Trophoblast cell (in vitro differentiated cells and primary cell): ENCODE measurements around the gene ANKRD42.

Experiments
- DNase-seq, 2 donors: peaks; one replicate each; pipeline ENCODE4 v3.0.0-alpha.2; 2016
- H2AFZ ChIP-seq: 2 replicates; pipeline ENCODE4 v1.6.1; 2013; ENCODE audit warnings: low read length, moderate library complexity, mild to moderate bottlenecking; ENCODE audit not compliant: insufficient read depth, poor library complexity
- H2AK5ac ChIP-seq: 2 replicates; pipeline ENCODE4 v1.6.1; 2013; ENCODE audit warnings: mild to moderate bottlenecking, low read length
- H2BK120ac ChIP-seq: 2 replicates; pipeline ENCODE4 v1.6.1; 2013; ENCODE audit warnings: low read length, mild to moderate bottlenecking, moderate library complexity; ENCODE audit not compliant: insufficient read depth, poor library complexity
- H2BK12ac ChIP-seq: 2 replicates; pipeline ENCODE4 v1.6.1; 2013; ENCODE audit warnings: mild to moderate bottlenecking, low read length, moderate library complexity
- H2BK5ac ChIP-seq: 2 replicates; pipeline ENCODE4 v1.6.1; 2013; ENCODE audit warnings: low read length, low read depth, moderate library complexity, mild to moderate bottlenecking; ENCODE audit not compliant: poor library complexity
- H3K14ac ChIP-seq: 2 replicates; pipeline ENCODE4 v1.6.1; 2013; ENCODE audit warnings: mild to moderate bottlenecking, low read length
- H3K18ac ChIP-seq: 2 replicates; pipeline ENCODE4 v1.6.1; 2013; ENCODE audit warnings: mild to moderate bottlenecking, low read length
- H3K23ac ChIP-seq: 2 replicates; pipeline ENCODE4 v1.6.1; 2013; ENCODE audit warnings: low read length
- H3K27ac ChIP-seq: 2 replicates; pipeline ENCODE4 v1.5.1; 2013; ENCODE audit warnings: low read depth, mild to moderate bottlenecking, inconsistent platforms, low read length, moderate library complexity
- H3K27me3 ChIP-seq: 2 replicates; pipeline ENCODE4 v1.6.1; 2013; ENCODE audit warnings: inconsistent platforms, mild to moderate bottlenecking, low read length, moderate library complexity; ENCODE audit not compliant: insufficient read depth
- H3K36me3 ChIP-seq, 2 experiments: 1 replicate in 1 of 2; 2 replicates in 1 of 2; pipeline ENCODE4 v1.6.1; 2013; ENCODE audit warnings: low read length in 2 of 2, mild to moderate bottlenecking in 2 of 2, moderate library complexity in 1 of 2; ENCODE audit not compliant: insufficient read depth in 2 of 2, control insufficient read depth in 1 of 2
- H3K4ac ChIP-seq: 2 replicates; pipeline ENCODE4 v1.6.1; 2013; ENCODE audit warnings: low read depth, mild to moderate bottlenecking, low read length, moderate library complexity
- H3K4me1 ChIP-seq, 2 experiments: 1 replicate in 1 of 2; 2 replicates in 1 of 2; pipeline ENCODE4 v1.6.1; 2013; ENCODE audit warnings: low read length in 2 of 2, mild to moderate bottlenecking in 2 of 2, moderate library complexity in 1 of 2; ENCODE audit not compliant: insufficient read depth in 2 of 2, control insufficient read depth in 1 of 2
- H3K4me2 ChIP-seq: 2 replicates; pipeline ENCODE4 v1.6.1; 2013; ENCODE audit warnings: inconsistent platforms, mild to moderate bottlenecking, low read length, moderate library complexity
- H3K4me3 ChIP-seq: 2 replicates; pipeline ENCODE4 v1.5.1; 2013; ENCODE audit warnings: mild to moderate bottlenecking, low read depth, low read length, inconsistent platforms
- H3K79me1 ChIP-seq: one replicate; pipeline ENCODE4 v1.6.1; 2013; ENCODE audit warnings: low read length
- H3K79me2 ChIP-seq: 2 replicates; pipeline ENCODE4 v1.6.1; 2013; ENCODE audit warnings: low read length, mild to moderate bottlenecking; ENCODE audit not compliant: control insufficient read depth, insufficient read depth, poor library complexity
- H3K9ac ChIP-seq: 2 replicates; pipeline ENCODE4 v1.6.1; 2013; ENCODE audit warnings: mild to moderate bottlenecking, low read length
- H3K9me3 ChIP-seq: 2 replicates; pipeline ENCODE4 v1.6.1; 2013; ENCODE audit warnings: low read depth, mild to moderate bottlenecking, control low read depth, inconsistent platforms, low read length; ENCODE audit not compliant: insufficient read depth
- H4K12ac ChIP-seq: 2 replicates; pipeline ENCODE4 v1.6.1; 2013; ENCODE audit warnings: low read depth, mild to moderate bottlenecking, low read length, moderate library complexity
- H4K8ac ChIP-seq: 2 replicates; pipeline ENCODE4 v1.6.1; 2013; ENCODE audit warnings: low read depth, mild to moderate bottlenecking, low read length, moderate library complexity
- H4K91ac ChIP-seq: one replicate; pipeline ENCODE4 v1.6.1; 2013; ENCODE audit warnings: low read depth, mild to moderate bottlenecking, low read length, moderate library complexity
- WGBS: extraction: QIAGEN DNeasy Blood & Tissue Kit; methylation state at CpG from one replicate; pipeline ENCODE4 v1.1.7; 2013; ENCODE audit warnings: missing lambda C conversion rate; ENCODE audit not compliant: insufficient read length, insufficient coverage; ENCODE audit errors: extremely low coverage; 5-methylcytosine and 5-hydroxymethylcytosine counted together

Gene ANKRD42

GRCh38 chr11:83280256-83280655, 86.7 kb downstream of the ANKRD42 start:
- Histone ChIP-seq H3K4me1 (peaks cover 0 to 2% of the 10 kb centered on the region in 2 experiments), H3K27ac (no peak overlapping the region), H3K27me3 (no peaks in the 10 kb centered on the region), H4K91ac (no peak overlapping the region), H3K79me2 (peaks cover under 1% of the 10 kb centered on the region), H3K9me3 (no peaks in the 10 kb centered on the region), H3K79me1 (peaks cover under 1% of the 10 kb centered on the region), H2AK5ac (no peak overlapping the region), H4K12ac (no peak overlapping the region), H2BK12ac (no peak overlapping the region), H3K23ac (no peak overlapping the region), H3K4ac (no peak overlapping the region), H3K4me2 (no peak overlapping the region), H2BK120ac (no peak overlapping the region), H3K18ac (no peak overlapping the region), H3K4me3 (no peak overlapping the region), H3K14ac (no peak overlapping the region), H2AFZ (no peak overlapping the region), H4K8ac (no peak overlapping the region), H3K9ac (no peak overlapping the region), H2BK5ac (no peak overlapping the region), H3K36me3 (peaks cover 3 to 4% of the 10 kb centered on the region in 2 experiments)
- no CpG with 5 or more reads among the region's 1 CpG for WGBS
- no peak for DNase-seq

- Histone ChIP-seq H3K4ac (no peak overlapping the region), H3K27me3 (no peaks in the 10 kb centered on the region), H3K18ac (no peak overlapping the region), H4K12ac (no peak overlapping the region), H3K4me1 (peaks cover 0 to 2% of the 10 kb centered on the region in 2 experiments), H3K79me2 (peaks cover 7% of the 10 kb centered on the region), H2AK5ac (no peak overlapping the region), H3K79me1 (peaks cover 9% of the 10 kb centered on the region), H4K8ac (no peak overlapping the region), H2AFZ (no peak overlapping the region), H3K36me3 (no peaks in the 10 kb centered on the region), H3K14ac (no peak overlapping the region), H3K9me3 (no peaks in the 10 kb centered on the region), H3K4me2 (no peak overlapping the region), H3K27ac (no peak overlapping the region), H4K91ac (no peak overlapping the region), H2BK120ac (no peak overlapping the region), H2BK5ac (no peak overlapping the region), H3K9ac (no peak overlapping the region), H2BK12ac (no peak overlapping the region), H3K23ac (no peak overlapping the region), H3K4me3 (no peak overlapping the region)
- DNase-seq: no peak
- WGBS: no CpG with 5 or more reads among the region's 4 CpGs
Observed at GRCh38 chr11:83282084-83282716, 88.7 kb downstream of the ANKRD42 start.

DNA sequence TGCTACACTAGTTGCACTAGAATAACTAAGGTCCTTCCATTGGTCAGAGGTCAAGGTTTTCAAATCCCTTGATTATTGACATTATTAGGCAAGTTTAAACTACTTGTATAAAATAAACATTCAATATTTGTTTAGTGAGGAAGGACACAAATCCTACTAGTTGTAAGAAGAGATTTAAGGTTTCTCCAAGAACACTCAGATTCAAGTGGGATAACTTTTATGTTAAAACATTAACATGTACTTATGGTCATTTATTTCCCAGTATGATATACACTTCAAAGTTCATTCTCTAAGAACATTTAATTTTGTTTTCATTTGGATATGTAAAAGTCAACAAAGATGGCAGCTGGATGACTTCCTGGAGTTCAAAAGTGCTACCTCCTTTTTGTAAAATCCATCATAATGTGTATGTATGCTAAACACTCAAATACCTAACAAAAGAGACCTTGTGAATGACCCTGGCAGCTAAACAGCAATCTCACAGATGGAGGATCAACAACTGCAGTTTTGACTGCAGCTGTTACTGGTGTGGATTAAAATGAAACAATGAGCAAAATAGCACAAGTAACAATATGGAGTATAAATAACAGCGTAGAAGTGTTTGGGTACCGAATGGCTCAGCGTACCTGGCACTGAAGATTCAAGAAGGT, 91.1 kb downstream of the ANKRD42 start:
- H3K27me3 ChIP-seq: no peaks in the 10 kb centered on the region
- no CpG with 5 or more reads among the region's 3 CpGs for WGBS
- H4K12ac ChIP-seq: no peak overlapping the region
- DNase-seq: no peak
- H2BK12ac ChIP-seq: no peak overlapping the region
- H3K4me3 ChIP-seq: no peak overlapping the region
- peaks cover 9% of the 10 kb centered on the region for H3K79me1 ChIP-seq
- no peak overlapping the region for H3K14ac ChIP-seq
- peak overlapping the region; percentile 0 for H3K9ac ChIP-seq
- no peak overlapping the region for H3K18ac ChIP-seq
- no peak overlapping the region for H4K91ac ChIP-seq
- H2BK120ac ChIP-seq: no peak overlapping the region
- H3K4me1 ChIP-seq: peaks cover 0 to 2% of the 10 kb centered on the region in 2 experiments
- peaks cover 7% of the 10 kb centered on the region for H3K79me2 ChIP-seq
- no peak overlapping the region for H4K8ac ChIP-seq
- H3K36me3 ChIP-seq: no peaks in the 10 kb centered on the region
- no peak overlapping the region for H3K4ac ChIP-seq
- no peaks in the 10 kb centered on the region for H3K9me3 ChIP-seq
- H2BK5ac ChIP-seq: no peak overlapping the region
- no peak overlapping the region for H2AFZ ChIP-seq
- H3K23ac ChIP-seq: no peak overlapping the region
- H3K4me2 ChIP-seq: peak overlapping the region; percentile 67
- no peak overlapping the region for H3K27ac ChIP-seq
- no peak overlapping the region for H2AK5ac ChIP-seq

DNA sequence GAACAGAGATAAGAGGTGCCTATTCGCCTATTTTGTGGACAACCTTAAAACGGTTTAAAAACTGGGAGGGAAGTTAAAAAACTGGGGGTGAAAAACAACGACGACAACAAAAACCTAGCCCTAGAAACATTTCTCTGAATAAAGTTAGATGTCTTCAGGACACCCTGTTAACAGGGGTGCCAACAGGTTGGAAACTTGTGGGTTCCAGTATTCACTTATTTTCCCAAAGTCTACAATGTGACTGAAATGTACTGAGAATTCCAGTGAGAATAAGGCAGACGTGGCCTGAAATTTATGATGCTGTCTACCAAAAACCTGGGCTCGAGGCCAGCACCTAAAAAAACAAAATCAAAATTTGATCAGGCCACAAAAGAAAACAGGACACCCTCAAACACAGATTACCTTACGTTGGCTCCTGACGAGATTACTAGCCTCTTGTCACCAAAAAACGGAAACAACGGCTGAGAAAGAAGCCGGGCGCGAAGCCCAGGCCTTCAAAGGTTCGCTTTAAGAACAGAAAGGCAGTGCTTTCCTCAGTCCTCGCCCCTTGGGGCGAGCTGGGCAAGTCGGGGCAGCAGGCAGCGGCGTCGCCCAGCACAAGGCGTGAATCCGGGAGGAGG, 91.7 kb downstream of the ANKRD42 start:
- Histone ChIP-seq H2AFZ (peak overlapping the region; percentile 76), H3K14ac (peak overlapping the region; percentile 78), H3K18ac (peak overlapping the region; percentile 76), H3K9ac (peak overlapping the region; percentile 94), H4K91ac (peak overlapping the region; percentile 67), H2BK5ac (peak overlapping the region; percentile 43), H3K4ac (peak overlapping the region; percentile 35), H4K12ac (peak overlapping the region; percentile 88), H3K9me3 (no peaks in the 10 kb centered on the region), H2BK12ac (no peak overlapping the region), H3K27ac (peak overlapping the region; percentile 82), H3K4me2 (peak overlapping the region; percentile 67), H3K79me1 (peaks cover 9% of the 10 kb centered on the region), H3K23ac (no peak overlapping the region), H3K79me2 (peaks cover 7% of the 10 kb centered on the region), H2BK120ac (peak overlapping the region; percentile 39), H3K4me1 (peaks cover 0 to 2% of the 10 kb centered on the region in 2 experiments), H3K4me3 (peak overlapping the region; percentile 91), H2AK5ac (no peak overlapping the region), H3K27me3 (no peaks in the 10 kb centered on the region), H3K36me3 (no peaks in the 10 kb centered on the region), H4K8ac (peak overlapping the region; percentile 93)
- DNase-seq: no peak
- no CpG with 5 or more reads among the region's 22 CpGs for WGBS
